Measurements from ENCODE around the gene DEPP1.

DEPP1 gene

GRCh38 chr10:44993922-44994751 is 15.5 kb upstream of the DEPP1 start:
- DNase-seq (ENCODE audit: low spot score), result no peak

GRCh38 chr10:44993226-44993921 is 14.8 kb upstream of the DEPP1 start:
- no peak for DNase-seq (ENCODE audit: low spot score)

GRCh38 chr10:44992732-44993225 is 14.2 kb upstream of the DEPP1 start:
- DNase-seq (ENCODE audit: low spot score), result no peak

GRCh38 chr10:44992070-44992731 is 13.6 kb upstream of the DEPP1 start:
- no peak for DNase-seq (ENCODE audit: low spot score)

- no peak for DNase-seq (ENCODE audit: low spot score)
Observed at GRCh38 chr10:44991571-44991970, 13.0 kb upstream of the DEPP1 start.

- DNase-seq (ENCODE audit: low spot score), result no peak
Observed at GRCh38 chr10:44990965-44991364, 12.4 kb upstream of the DEPP1 start.

GRCh38 chr10:44990302-44990655 is 11.7 kb upstream of the DEPP1 start:
- DNase-seq (ENCODE audit: low spot score), result no peak

- no peak for DNase-seq (ENCODE audit: low spot score)
Observed at GRCh38 chr10:44989597-44990301, 11.1 kb upstream of the DEPP1 start.

GRCh38 chr10:44988957-44989585 is 10.5 kb upstream of the DEPP1 start:
- no peak for DNase-seq (ENCODE audit: low spot score)

- DNase-seq (ENCODE audit: low spot score), result no peak
Observed at GRCh38 chr10:44986670-44987069, 8.1 kb upstream of the DEPP1 start.

- DNase-seq (ENCODE audit: low spot score), result no peak
Observed at GRCh38 chr10:44986179-44986578, 7.6 kb upstream of the DEPP1 start.

GRCh38 chr10:44985175-44985681 is 6.6 kb upstream of the DEPP1 start:
- DNase-seq (ENCODE audit: low spot score), result no peak

- no peak for DNase-seq (ENCODE audit: low spot score)
Observed at GRCh38 chr10:44984671-44985101, 6.1 kb upstream of the DEPP1 start.

- DNase-seq (ENCODE audit: low spot score), result no peak
Observed at GRCh38 chr10:44983895-44984278, 5.3 kb upstream of the DEPP1 start.

- DNase-seq (ENCODE audit: low spot score), result no peak
Observed at GRCh38 chr10:44983066-44983894, 4.7 kb upstream of the DEPP1 start.

- no peak for DNase-seq (ENCODE audit: low spot score)
Observed at GRCh38 chr10:44982496-44982895, 3.9 kb upstream of the DEPP1 start.

- DNase-seq (ENCODE audit: low spot score), result no peak
Observed at GRCh38 chr10:44982114-44982460, 3.5 kb upstream of the DEPP1 start.

GRCh38 chr10:44981172-44982113 is 2.8 kb upstream of the DEPP1 start:
- DNase-seq (ENCODE audit: low spot score), result peak; percentile 96

GRCh38 chr10:44980309-44981171 is 1.9 kb upstream of the DEPP1 start:
- no peak for DNase-seq (ENCODE audit: low spot score)

Data from RKO (cell line).